Uterus (tissue), 2 donors: ENCODE results near the gene MARCKS.

Source experiments
- CTCF ChIP-seq, 4 experiments: fragments of 200-600 bp in 2 of 4; fragments of 450-650 bp in 2 of 4; sonication (generic) in 2 of 4; IDR thresholded peaks; one replicate each; pipeline ENCODE4 v1.5.1; 2016 to 2019; ENCODE audit warnings: antibody characterized with exemption in 4 of 4, mild to moderate bottlenecking in 2 of 4, moderate library complexity in 1 of 4
- POLR2A ChIP-seq, 2 donors: fragments of 450-650 bp; IDR thresholded peaks; one replicate each; pipeline ENCODE4 v1.6.1; 2016; ENCODE audit warnings: antibody characterized with exemption in 2 of 2, mild to moderate bottlenecking in 1 of 2, moderate library complexity in 1 of 2

GRCh38 chr6:113820761-113821160 is 36.4 kb upstream of the MARCKS start:
- no peak for TF ChIP-seq CTCF (IDR thresholded peaks at IDR 0.05)
- TF ChIP-seq POLR2A (IDR thresholded peaks at IDR 0.05), result no peak
